Astrocyte of the cerebellum (primary cell): Measurements from ENCODE around the gene CEBPZ.

Experiments
- DNase-seq: peaks from one replicate; pipeline ENCODE4 v3.0.0-alpha.2; 2011; ENCODE audit warnings: low read depth
- H3K4me3 ChIP-seq: 2 replicates; pipeline ENCODE4 v1.5.1; 2011; ENCODE audit warnings: mild to moderate bottlenecking, low read depth, low read length, moderate library complexity
- in situ Hi-C: cut with HindIII; loops from 2 replicates; pipeline ENCODE4 v1.10.0; 2017; ENCODE audit warnings: low sequenced_read_pairs
- TF ChIP-seq, protein P1 (sequence below): IDR thresholded peaks from 2 replicates; pipeline ENCODE4 v1.5.1; 2012; ENCODE audit warnings: low read length, low read depth, moderate library complexity, mild to moderate bottlenecking; ENCODE audit errors: missing control alignments

Gene CEBPZ

DNA sequence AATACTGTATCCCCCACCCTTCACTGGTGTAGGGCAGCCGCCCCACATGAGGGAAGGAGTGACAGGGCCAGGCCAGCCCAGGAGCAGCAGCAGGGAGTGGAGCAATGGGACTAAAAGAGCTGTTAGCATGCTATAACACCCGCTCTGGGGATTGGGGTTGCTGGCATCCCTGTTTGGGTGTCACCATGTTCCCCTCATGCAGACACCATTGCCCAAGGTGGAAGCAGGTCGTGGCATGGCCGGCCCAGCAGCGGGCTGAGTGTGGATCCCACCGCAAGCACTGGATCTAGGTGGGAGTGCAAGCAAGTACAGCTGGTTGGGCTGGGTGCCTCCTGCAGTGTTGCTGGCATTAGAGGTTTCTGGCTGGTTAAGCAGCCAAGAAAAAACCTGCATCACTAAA lies 39.6 kb downstream of the CEBPZ start:
- DNase-seq, result no peak
- TF ChIP-seq, protein P1, sequence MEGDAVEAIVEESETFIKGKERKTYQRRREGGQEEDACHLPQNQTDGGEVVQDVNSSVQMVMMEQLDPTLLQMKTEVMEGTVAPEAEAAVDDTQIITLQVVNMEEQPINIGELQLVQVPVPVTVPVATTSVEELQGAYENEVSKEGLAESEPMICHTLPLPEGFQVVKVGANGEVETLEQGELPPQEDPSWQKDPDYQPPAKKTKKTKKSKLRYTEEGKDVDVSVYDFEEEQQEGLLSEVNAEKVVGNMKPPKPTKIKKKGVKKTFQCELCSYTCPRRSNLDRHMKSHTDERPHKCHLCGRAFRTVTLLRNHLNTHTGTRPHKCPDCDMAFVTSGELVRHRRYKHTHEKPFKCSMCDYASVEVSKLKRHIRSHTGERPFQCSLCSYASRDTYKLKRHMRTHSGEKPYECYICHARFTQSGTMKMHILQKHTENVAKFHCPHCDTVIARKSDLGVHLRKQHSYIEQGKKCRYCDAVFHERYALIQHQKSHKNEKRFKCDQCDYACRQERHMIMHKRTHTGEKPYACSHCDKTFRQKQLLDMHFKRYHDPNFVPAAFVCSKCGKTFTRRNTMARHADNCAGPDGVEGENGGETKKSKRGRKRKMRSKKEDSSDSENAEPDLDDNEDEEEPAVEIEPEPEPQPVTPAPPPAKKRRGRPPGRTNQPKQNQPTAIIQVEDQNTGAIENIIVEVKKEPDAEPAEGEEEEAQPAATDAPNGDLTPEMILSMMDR, result no peak
- no peak overlapping the region for H3K4me3 ChIP-seq
- in situ Hi-C loops, result no loop called here

DNA sequence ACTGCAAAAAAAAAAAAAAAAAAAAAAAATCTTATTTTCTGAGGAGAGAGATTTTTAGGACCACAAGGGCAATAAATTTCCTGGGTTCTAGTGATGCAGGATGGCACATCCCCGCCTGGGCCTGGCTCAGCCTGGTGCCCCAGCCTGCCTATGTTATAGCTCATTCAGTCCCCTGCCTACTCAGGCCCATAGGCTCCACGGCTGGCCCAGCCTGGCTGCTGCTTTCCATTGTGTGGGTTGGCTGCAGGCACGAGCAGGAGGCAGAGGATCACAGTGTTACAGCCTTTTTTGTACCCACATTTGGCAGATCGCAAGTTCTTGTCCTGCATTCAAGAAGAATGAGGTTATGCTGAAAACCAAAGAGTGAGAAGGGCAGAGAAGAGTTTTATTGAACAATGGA lies 40.1 kb downstream of the CEBPZ start:
- in situ Hi-C loops, result no loop called here
- TF ChIP-seq, protein P1, result no peak
- H3K4me3 ChIP-seq, result no peak overlapping the region
- DNase-seq, result no peak

DNA sequence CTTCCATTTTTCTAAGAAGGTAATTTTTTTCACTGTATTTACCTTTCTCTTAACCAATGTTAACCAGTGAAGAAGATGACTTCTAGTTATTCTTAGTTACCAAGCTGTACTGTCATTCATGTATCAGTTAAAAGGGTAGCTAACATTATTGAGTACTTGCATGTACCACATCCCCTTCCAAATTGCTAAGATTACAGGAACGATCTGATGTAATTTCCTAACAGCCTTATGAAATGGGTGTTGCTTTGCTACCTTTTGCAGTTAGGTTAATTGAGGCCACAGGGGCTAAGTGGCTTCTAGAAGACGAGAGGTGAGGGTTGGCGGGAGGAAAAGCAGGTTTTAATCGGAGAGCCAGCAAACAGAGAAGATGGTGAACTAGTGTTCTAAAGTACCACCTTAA lies 41.1 kb downstream of the CEBPZ start:
- no peak overlapping the region for H3K4me3 ChIP-seq
- TF ChIP-seq, protein P1, result no peak
- no peak for DNase-seq
- in situ Hi-C loops, result no loop called here

DNA sequence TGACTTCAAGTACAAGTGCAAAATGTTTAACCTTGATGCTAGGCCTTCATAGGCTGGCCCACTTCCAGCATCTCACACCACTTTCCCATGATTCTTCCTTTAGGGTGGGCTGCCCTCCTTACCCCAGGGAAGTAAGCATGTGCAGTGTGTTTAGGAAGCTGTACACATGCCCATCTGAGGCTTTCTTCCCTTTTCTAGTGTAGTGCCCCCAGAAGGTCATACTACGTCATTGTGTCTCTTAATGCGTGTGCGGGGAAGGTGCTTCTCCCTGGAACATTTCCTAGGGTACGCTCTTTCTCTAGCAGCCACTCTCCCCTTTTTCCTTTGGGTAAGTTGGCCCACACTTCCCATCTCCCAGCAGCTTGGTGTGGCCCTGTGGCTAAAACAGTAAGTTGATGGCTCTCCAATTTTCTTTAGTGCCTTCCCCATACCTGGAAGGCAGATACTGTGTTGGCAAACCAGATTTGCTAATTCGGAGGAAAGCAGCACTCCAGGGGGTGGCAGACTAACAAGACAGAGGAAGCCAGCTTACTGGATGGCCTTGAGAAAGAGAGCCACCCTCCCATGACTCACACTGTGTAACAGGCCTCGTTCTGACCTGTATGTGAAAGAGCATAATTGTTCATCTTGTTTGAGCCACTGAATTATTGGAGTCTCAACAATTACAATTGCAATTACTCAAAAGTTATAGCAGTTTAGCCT lies 41.8 kb downstream of the CEBPZ start:
- in situ Hi-C loops, result no loop called here
- peak; percentile 84 for DNase-seq

DNA sequence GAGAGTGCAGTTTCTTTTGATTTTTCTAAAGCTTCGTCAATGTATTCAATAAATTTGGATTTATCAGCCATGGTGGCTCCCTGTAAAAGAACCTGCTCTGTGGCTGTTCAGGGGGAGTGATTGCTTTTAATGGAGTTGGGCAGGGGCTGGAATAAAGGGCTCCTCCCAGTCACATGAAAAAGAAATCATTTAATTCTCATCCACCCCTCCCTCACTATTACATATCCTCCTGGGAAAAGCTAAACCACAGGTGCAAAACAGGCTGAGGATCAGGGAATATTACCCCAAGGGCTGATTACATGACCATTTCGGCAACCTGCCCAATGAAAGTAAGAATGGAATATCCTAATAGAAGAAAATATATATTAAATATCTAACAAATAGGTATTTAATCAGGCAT lies 42.8 kb downstream of the CEBPZ start, which contains the start of gene SULT6B1:
Gene SULT6B1 (minus strand): TSS at position 101 of the 400 bp plus-strand sequence. CDS start 30 bp downstream, at position 71.
- TF ChIP-seq, protein P1, result no peak
- in situ Hi-C loops, result no loop called here
- DNase-seq, result no peak
- H3K4me3 ChIP-seq, result no peak within 1 kb of the TSS

More for the DNA sequence above, 41.8 kb downstream of the CEBPZ start:
- H3K4me3 ChIP-seq, result no peak overlapping the region
- TF ChIP-seq, protein P1, result no peak

DNA sequence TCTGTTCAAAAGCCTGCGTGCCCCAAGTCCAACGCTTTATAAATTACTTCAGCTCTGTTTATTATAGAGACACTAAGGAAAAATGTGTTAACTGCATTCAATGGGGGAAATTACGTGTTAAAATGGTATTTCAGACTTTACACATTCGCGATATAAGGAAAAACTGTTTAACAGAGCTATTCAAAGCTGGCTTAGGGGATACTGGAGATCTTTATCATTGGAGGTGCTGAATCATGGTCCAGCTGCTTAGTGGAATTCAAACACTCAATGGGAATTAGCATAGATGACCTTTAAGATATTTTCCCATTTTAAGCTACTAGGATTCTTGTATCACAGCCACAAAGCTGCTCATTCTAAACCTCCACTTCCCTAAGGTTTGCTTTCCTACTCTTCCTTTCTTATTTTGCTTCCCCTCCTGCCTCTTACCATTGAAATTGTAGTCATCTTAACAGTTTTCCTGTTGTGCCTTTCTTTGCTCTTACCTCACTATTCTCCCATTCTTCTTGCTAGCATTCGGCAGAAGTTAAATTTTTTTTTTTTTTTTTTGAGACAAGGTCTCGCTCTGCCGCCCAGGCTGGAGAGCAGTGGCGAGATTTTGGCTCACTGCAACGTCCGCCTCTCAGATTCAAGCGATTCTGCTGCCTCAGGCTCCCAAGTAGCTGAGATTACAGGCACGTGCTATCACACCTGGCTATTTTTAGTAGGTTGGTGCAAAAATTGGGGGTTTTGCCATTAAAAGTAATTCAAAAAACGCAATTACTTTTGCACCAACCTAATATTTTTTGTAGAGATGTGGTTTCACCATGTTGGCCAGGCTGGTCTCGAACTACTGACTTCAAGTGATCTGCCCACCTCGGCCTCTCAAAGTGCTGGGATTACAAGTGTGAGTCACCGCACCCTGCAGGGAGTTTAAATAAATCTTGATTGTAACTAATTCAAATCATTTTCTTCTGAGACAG lies 49.4 kb downstream of the CEBPZ start:
- in situ Hi-C loops, result no loop called here
- no peak overlapping the region for H3K4me3 ChIP-seq
- TF ChIP-seq, protein P1, result no peak
- no peak for DNase-seq
